WERI-Rb-1 (cell line): ENCODE results near the gene TRIM65.

ENCODE experiments used
- DNase-seq: peaks from one replicate; pipeline ENCODE4 v3.0.0-alpha.2; 2020
- H3K27ac ChIP-seq: fragments of 250-450 bp; sonication (Bioruptor Pico); 2 replicates; pipeline ENCODE4 v1.5.1; 2020; ENCODE audit warnings: mild to moderate bottlenecking, moderate library complexity
- H3K27me3 ChIP-seq: fragments of 250-450 bp; sonication (Bioruptor Pico); 2 replicates; pipeline ENCODE4 v1.5.1; 2021; ENCODE audit warnings: mild to moderate bottlenecking, low read depth, moderate library complexity; ENCODE audit not compliant: insufficient read depth, severe bottlenecking
- H3K36me3 ChIP-seq: fragments of 250-450 bp; sonication (Bioruptor Pico); 2 replicates; pipeline ENCODE4 v1.5.1; 2020; ENCODE audit warnings: mild to moderate bottlenecking, moderate library complexity
- H3K4me3 ChIP-seq: 2 replicates; pipeline ENCODE4 v1.5.1; 2011; ENCODE audit warnings: low read depth, mild to moderate bottlenecking, control low read depth, low read length
- H3K9me3 ChIP-seq: fragments of 250-450 bp; sonication (Bioruptor Pico); 2 replicates; pipeline ENCODE4 v1.5.1; 2021; ENCODE audit warnings: mild to moderate bottlenecking, moderate library complexity; ENCODE audit not compliant: severe bottlenecking
- CTCF ChIP-seq: IDR thresholded peaks from 2 replicates; pipeline ENCODE4 v1.5.1; 2011; ENCODE audit warnings: low read depth, mild to moderate bottlenecking, control low read depth, inconsistent platforms, low read length

The TRIM65 gene

DNA sequence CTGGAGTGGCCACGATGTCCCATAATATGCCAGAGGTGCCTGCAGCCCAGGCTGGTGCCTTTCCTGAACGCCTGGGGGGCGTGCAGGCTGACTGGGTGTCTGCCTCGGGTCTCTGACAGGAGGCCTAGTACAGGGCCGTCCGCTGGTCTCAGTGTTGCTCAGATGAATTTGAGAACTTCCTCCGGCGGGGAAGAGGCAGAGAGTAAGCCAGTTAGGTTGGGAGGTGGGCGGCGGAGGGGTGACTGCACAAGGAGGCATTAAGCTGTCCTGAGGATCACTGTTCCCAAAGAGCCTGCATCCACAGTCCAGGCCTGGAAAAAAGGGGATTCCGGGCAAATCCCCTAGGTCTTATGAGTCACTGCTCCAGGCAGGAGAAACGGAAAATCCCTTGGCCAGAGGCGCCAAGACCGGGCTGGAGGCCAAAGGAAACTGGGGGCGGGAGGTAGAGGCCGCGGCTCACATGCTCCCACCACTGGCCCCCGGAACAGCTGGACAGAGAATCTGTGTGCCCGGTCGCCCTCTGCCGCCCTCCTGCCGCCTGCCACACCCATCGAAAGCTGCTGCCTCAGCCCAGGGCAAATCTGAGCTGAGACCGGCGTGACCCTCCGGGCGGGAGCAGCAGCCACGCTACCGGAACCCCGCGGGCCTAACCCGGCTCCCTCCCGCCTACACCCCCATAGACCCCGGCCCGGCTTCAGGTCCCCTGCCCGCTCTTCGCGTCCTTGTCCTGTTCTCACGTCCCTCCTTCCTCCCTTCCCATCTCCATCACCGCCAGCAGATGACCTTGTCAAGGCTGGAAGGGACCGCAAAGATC, 19.6 kb downstream of the TRIM65 start:
- H3K9me3 ChIP-seq: no peaks in the 10 kb centered on the region
- H3K4me3 ChIP-seq: peak overlapping the region; percentile 51
- TF ChIP-seq CTCF: no peak
- DNase-seq: peak; percentile 90
- H3K27ac ChIP-seq: peak overlapping the region; percentile 90
- H3K36me3 ChIP-seq: peaks cover 34% of the 10 kb centered on the region
- no peaks in the 10 kb centered on the region for H3K27me3 ChIP-seq

GRCh38 chr17:75876190-75876937, 20.4 kb downstream of the TRIM65 start:
- H3K36me3 ChIP-seq: peaks cover 34% of the 10 kb centered on the region
- H3K27ac ChIP-seq: peak overlapping the region; percentile 90
- TF ChIP-seq CTCF: peak; percentile 75
- H3K9me3 ChIP-seq: no peaks in the 10 kb centered on the region
- DNase-seq: peak; percentile 88
- H3K4me3 ChIP-seq: peak overlapping the region; percentile 51
- no peaks in the 10 kb centered on the region for H3K27me3 ChIP-seq

GRCh38 chr17:75875940-75876189, 20.9 kb downstream of the TRIM65 start:
- DNase-seq: no peak
- Histone ChIP-seq H3K27me3 (no peaks in the 10 kb centered on the region), H3K36me3 (peaks cover 34% of the 10 kb centered on the region), H3K27ac (peak overlapping the region; percentile 90), H3K4me3 (no peak overlapping the region), H3K9me3 (no peaks in the 10 kb centered on the region)
- no peak for TF ChIP-seq CTCF

DNA sequence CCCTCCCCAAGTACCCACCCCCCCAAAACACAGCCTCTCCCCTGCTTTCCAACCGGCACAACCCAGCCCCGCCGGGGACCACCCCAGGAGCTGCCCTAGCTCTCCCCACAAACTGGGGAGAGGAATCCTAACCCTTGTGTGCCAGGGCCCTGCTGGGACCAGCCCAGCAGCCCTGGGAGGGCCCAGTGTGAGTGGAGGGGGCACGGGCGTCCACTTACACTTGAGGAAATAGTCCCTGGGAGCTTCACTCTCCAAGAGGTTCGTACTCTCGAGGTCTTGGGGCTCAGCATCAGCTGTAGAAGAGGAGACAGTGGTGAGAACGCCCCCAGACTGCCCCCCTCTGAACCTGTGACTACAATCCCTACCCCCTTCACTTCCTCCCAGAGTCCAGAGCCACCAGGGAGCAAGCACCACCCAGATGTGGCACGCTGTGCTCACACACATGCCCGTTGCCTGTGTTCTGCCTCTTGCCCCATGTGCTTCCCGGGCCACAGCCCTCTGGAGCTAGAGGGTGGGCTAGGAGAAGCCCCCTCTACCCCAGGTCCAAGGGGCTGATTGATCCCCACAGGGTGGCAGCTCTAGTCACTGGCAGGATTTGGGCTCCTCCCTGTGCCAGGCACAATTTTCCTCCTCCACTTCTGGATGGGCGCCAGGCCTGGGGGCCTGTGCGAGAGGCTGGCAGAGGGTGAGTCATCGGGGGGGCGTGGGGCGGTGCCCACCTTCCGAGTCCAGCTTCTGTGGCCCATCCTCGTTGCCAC, 21.4 kb downstream of the TRIM65 start:
- H3K27ac ChIP-seq: peak overlapping the region; percentile 90
- TF ChIP-seq CTCF: no peak
- H3K36me3 ChIP-seq: peaks cover 34% of the 10 kb centered on the region
- DNase-seq: no peak
- H3K27me3 ChIP-seq: no peaks in the 10 kb centered on the region
- no peaks in the 10 kb centered on the region for H3K9me3 ChIP-seq
- no peak overlapping the region for H3K4me3 ChIP-seq

DNA sequence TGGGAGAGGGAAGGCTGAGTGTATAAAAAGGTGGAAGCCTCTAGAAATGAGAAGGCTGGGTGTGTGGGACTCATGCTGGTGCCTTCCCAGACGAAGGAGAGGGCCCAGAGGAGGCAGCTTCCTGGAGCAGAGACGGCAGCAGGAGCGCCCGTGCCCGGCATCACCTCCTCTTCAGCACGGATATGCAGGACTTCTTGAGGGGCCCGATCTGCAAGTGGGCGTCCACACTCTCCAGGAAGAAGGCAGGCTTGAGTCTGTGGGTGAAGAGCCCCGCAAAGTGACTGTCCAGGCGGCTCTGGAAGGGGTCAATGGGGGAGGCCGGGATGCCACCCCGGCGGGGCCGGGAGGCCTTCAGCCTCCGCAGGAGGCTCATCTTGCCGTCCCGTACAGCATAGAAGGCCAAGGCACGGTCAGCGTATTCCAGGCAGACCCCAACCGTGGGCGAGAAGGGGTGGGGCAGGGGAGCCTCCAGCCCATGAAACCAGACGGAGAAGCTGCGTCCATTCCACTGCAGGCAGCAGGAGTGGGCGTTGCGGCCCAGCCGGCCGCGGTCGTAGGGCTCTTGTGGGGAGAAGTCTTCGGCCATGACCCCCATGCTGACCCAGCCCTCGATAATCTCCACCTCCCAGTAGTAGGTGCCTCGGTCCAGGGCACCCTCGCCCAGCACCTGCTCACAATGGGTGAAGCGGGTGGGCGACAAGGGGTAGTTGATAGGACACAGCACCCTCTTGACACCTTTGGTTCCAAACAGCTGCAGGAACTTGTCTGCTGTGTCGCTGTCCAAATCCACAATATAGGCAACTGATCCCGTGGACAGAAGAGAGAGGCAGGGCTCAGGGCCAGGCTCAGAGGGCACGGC, 22.2 kb downstream of the TRIM65 start:
- H3K27ac ChIP-seq: no peak overlapping the region
- no peak overlapping the region for H3K4me3 ChIP-seq
- H3K27me3 ChIP-seq: no peaks in the 10 kb centered on the region
- DNase-seq: no peak
- peaks cover 34% of the 10 kb centered on the region for H3K36me3 ChIP-seq
- no peaks in the 10 kb centered on the region for H3K9me3 ChIP-seq
- TF ChIP-seq CTCF: no peak
